ENCODE results near the gene ALS2CL. TPM values are rescaled to one million over a fixed set of nuclear protein-coding genes. Genes with fewer than 3 reads are reported as not detected.

Gene ALS2CL
- total RNA-seq, 1 donor from 2014 or later, result 13.5 TPM

DNA sequence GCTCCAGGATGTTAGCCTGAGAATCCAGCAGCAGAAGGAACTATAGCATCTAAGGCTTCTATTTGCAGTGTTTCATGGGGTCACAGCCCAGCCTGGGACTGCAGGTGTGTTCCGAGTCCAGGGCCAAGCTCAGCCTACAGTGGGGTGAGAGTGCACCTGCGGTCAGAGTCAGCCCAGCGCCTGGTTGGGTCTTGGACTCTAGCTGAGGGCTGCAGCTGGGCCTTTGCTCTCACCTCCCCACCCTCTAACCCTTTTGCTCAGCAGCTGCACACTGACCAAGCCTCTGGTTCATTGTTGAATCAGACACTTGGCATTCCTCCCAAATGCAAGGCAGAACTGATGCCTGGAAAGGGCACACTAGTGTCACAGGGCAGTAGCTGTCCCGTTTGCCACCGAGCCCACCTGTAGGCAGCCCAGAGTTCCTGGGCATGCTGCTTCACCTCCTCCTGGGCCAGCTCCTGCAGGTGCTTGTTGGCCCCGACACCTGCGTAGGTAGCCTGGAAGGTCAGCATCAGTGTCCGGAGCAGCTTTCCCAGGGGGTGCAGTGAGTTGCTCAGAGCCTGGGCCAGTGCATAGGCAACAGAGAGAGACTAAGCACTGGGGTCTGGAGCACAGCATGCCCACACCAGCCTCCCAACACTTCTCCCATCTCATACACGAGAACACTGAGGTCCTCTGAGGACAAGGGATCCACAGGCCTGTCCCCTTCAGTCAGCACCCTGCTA lies 17.5 kb downstream of the ALS2CL start:
- no peak overlapping the region for H3K4me2 ChIP-seq (ENCODE audit: low read length)
- H3K27me3 Mint-ChIP-seq (ENCODE audit: low read depth, unreplicated experiment), result peaks cover 33% of the 10 kb centered on the region
- H3K9ac ChIP-seq (ENCODE audit: low read length), result no peak overlapping the region
- H3K27ac Mint-ChIP-seq (ENCODE audit: unreplicated experiment), result no peak overlapping the region
- no peaks in the 10 kb centered on the region for H3K9me3 ChIP-seq (ENCODE audit: insufficient read depth, low read depth, low read length)
- H3K36me3 Mint-ChIP-seq (ENCODE audit: low read depth, unreplicated experiment), result peaks cover 34% of the 10 kb centered on the region
- no peaks in the 10 kb centered on the region for H3K27me3 ChIP-seq (ENCODE audit: insufficient read depth, low read length)
- TF ChIP-seq, protein P1, sequence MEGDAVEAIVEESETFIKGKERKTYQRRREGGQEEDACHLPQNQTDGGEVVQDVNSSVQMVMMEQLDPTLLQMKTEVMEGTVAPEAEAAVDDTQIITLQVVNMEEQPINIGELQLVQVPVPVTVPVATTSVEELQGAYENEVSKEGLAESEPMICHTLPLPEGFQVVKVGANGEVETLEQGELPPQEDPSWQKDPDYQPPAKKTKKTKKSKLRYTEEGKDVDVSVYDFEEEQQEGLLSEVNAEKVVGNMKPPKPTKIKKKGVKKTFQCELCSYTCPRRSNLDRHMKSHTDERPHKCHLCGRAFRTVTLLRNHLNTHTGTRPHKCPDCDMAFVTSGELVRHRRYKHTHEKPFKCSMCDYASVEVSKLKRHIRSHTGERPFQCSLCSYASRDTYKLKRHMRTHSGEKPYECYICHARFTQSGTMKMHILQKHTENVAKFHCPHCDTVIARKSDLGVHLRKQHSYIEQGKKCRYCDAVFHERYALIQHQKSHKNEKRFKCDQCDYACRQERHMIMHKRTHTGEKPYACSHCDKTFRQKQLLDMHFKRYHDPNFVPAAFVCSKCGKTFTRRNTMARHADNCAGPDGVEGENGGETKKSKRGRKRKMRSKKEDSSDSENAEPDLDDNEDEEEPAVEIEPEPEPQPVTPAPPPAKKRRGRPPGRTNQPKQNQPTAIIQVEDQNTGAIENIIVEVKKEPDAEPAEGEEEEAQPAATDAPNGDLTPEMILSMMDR (IDR thresholded peaks at IDR 0.05; ENCODE audit: insufficient read depth, low read depth, low read length), result no peak
- no peak for TF ChIP-seq EZH2 (IDR thresholded peaks at IDR 0.05; ENCODE audit: insufficient read depth, low read length)
- no peaks in the 10 kb centered on the region for H3K79me2 ChIP-seq (ENCODE audit: insufficient read depth, low read length)
- H2AFZ ChIP-seq (ENCODE audit: low read depth, low read length), result no peak overlapping the region
- H3K4me3 ChIP-seq (ENCODE audit: insufficient read depth, low read depth, low read length), result no peak overlapping the region
- H3K4me3 Mint-ChIP-seq (ENCODE audit: unreplicated experiment), result no peak overlapping the region
- DNase-seq (ENCODE audit: low read depth) (no peak), FAIRE-seq (no peak)
- H3K4me1 Mint-ChIP-seq (ENCODE audit: low read depth, unreplicated experiment), result no peaks in the 10 kb centered on the region
- H3K27ac ChIP-seq (ENCODE audit: low read depth, low read length), result no peak overlapping the region
- H3K36me3 ChIP-seq (ENCODE audit: insufficient read depth, low read length), result no peaks in the 10 kb centered on the region
- H3K4me1 ChIP-seq (ENCODE audit: insufficient read depth, low read length), result no peaks in the 10 kb centered on the region
- H4K20me1 ChIP-seq (ENCODE audit: insufficient read depth, low read length), result no peaks in the 10 kb centered on the region
- H3K9me3 Mint-ChIP-seq (ENCODE audit: unreplicated experiment), result peaks cover 8% of the 10 kb centered on the region

DNA sequence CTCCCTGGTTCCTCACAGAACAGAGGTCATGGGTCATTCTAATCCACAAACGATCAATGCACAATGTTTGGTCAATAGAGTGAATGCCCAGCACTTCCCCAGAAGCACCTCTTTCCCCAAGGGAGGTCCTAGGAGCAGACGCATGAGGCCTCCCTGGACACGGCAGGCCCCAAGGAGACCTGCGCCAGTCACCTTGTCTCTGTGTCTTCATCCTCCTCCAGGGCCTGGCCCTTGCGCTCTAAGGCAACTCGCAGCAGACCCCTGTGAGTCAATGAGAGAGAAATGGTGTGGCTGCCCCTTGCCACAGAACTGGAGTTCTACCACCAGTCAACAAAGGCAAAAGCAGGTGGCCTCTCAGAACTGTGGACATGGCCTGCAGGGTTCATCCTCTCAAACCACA lies 18.1 kb downstream of the ALS2CL start:
- peaks cover 28% of the 10 kb centered on the region for H3K27me3 Mint-ChIP-seq (ENCODE audit: low read depth, unreplicated experiment)
- Histone ChIP-seq H3K36me3 (ENCODE audit: insufficient read depth, low read length) (no peaks in the 10 kb centered on the region), H3K9me3 (ENCODE audit: insufficient read depth, low read depth, low read length) (no peaks in the 10 kb centered on the region), H3K9ac (ENCODE audit: low read length) (no peak overlapping the region), H3K4me1 (ENCODE audit: insufficient read depth, low read length) (no peaks in the 10 kb centered on the region), H3K27me3 (ENCODE audit: insufficient read depth, low read length) (no peaks in the 10 kb centered on the region), H3K4me3 (ENCODE audit: insufficient read depth, low read depth, low read length) (no peak overlapping the region), H4K20me1 (ENCODE audit: insufficient read depth, low read length) (no peaks in the 10 kb centered on the region), H2AFZ (ENCODE audit: low read depth, low read length) (no peak overlapping the region), H3K4me2 (ENCODE audit: low read length) (no peak overlapping the region), H3K79me2 (ENCODE audit: insufficient read depth, low read length) (no peaks in the 10 kb centered on the region), H3K27ac (ENCODE audit: low read depth, low read length) (no peak overlapping the region)
- no peak overlapping the region for H3K27ac Mint-ChIP-seq (ENCODE audit: unreplicated experiment)
- TF ChIP-seq, protein P1 (IDR thresholded peaks at IDR 0.05; ENCODE audit: insufficient read depth, low read depth, low read length), result no peak
- no peak for TF ChIP-seq EZH2 (IDR thresholded peaks at IDR 0.05; ENCODE audit: insufficient read depth, low read length)
- no peak overlapping the region for H3K4me3 Mint-ChIP-seq (ENCODE audit: unreplicated experiment)
- H3K4me1 Mint-ChIP-seq (ENCODE audit: low read depth, unreplicated experiment), result no peaks in the 10 kb centered on the region
- H3K36me3 Mint-ChIP-seq (ENCODE audit: low read depth, unreplicated experiment), result peaks cover 31% of the 10 kb centered on the region
- H3K9me3 Mint-ChIP-seq (ENCODE audit: unreplicated experiment), result peaks cover 8% of the 10 kb centered on the region
- DNase-seq (ENCODE audit: low read depth) (no peak), FAIRE-seq (no peak)

Data from astrocyte (in vitro differentiated cells and primary cell).